ENCODE measurements around the gene PEX12.
"Not testable (repeated sequence)": the region's sequence is repeated elsewhere in the genome, so short reads cannot be mapped to it uniquely, and the experiment has no call there.

PEX12 gene

GRCh38 chr17:35578197-35578928 is at the start of gene PEX12:
Gene PEX12 (minus strand): TSS chr17:35578571. CDS start chr17:35578021, 550 bp downstream.
- DNase-seq (ENCODE audit: low read depth), result peak; percentile 78

- no peak for DNase-seq (ENCODE audit: low read depth)
These were observed 49.0 kb upstream of the PEX12 start for GRCh38 chr17:35627417-35627816.

- DNase-seq (ENCODE audit: low read depth), result no peak
These were observed 43.4 kb upstream of the PEX12 start for GRCh38 chr17:35621768-35622167.

DNA sequence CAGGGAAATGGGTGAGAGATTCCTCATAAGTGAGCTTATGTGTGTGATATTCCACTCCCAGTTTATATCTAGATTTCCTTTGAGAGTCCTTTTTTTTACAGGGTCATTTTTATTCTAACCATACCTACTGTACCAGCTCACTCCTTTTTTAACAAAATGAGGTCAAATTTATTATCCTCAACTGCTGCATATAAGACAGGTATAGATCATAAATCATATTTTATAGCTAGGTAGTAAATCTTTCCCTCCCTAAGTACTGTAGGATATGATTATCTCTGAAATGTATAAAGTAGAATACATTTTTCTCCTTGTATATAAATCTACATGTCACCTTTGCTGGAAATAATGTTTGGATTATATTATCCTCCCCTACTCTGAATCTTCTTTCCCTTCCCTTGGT is 40.3 kb upstream of the PEX12 start:
- DNase-seq (ENCODE audit: low read depth), result no peak

DNA sequence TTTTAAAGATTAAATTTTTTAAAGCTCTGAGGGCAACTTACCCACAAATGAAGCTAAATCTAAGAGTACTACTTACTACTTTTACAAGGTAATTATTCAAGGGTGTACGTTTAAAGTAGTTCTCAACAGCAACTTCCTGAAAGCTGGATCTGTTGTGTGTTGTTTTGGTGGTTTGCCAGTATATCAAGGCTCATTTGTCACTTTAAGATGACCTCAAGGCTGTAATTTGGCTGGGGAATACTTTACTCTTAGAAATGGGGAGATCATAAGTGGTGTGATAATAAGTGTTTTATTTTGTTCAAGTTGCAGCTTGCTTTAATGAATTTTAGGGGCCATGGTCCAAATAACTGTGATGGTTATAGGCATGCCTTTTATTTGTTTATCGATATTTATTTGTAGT is 39.1 kb upstream of the PEX12 start:
- no peak for DNase-seq (ENCODE audit: low read depth)

DNA sequence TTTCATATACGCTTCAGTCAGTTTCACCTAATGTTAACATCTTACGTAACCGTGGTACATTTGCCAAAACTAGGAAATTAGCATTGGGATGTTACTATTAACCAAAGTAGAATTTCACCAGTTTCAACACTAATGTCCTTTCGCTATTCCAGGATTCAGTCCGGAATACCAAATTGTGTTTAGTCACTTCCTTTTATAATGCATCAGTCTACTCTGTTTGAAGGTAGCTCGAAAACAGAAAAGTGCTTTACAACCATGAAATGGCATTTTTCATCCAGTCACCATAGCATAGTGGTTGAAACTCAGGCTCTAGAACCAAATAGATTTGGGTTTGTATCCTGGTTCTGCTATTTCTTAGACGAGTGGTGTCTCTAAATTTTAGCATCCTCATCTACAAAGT is 38.2 kb upstream of the PEX12 start:
- DNase-seq (ENCODE audit: low read depth), result no peak

GRCh38 chr17:35614810-35615209 is 36.4 kb upstream of the PEX12 start:
- DNase-seq (ENCODE audit: low read depth), result no peak

GRCh38 chr17:35612924-35613521 is 34.7 kb upstream of the PEX12 start:
- DNase-seq (ENCODE audit: low read depth), result peak; percentile 4

DNA sequence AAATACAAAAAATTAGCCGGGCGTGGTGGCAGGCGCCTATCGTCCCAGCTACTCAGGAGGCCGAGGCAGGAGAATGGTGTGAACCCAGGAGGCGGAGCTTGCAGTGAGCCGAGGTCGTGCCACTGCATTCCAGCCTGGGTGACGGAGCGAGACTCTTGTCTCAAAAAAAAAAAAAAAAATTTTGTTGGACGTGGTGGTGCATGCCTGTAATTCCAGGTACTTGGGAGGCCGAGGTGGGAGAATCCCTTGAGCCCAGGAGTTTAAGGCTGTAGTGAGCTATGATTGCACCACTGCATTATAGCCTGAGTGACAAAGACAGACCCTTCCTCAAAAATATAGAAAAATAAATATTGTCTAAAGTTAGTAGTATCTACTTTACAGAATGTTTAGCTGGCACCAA is 32.4 kb upstream of the PEX12 start:
- not testable (repeated sequence) for DNase-seq (ENCODE audit: low read depth)

DNA sequence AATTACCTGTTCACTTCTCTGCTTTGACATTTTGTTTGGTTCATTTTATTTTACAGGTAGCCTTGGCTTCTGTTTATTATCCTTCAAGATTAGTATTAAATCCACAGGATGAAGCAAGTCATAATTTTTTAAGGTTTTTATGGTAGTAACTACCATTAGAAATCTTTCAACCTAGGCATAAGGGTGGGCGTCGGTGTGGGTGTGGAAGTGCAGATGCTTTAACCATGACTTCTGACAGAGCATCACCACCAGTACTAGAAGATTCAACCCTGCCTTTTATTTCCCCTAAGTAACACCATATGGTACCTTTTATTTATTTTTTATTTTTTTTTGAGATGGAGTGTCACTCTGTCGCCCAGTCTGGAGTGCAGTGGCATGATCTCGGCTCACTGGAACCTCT is 31.5 kb upstream of the PEX12 start:
- DNase-seq (ENCODE audit: low read depth), result no peak

- no peak for DNase-seq (ENCODE audit: low read depth)
These were observed 29.0 kb upstream of the PEX12 start for GRCh38 chr17:35607239-35607847.

- no peak for DNase-seq (ENCODE audit: low read depth)
These were observed 27.3 kb upstream of the PEX12 start for GRCh38 chr17:35605678-35606077.

- no peak for DNase-seq (ENCODE audit: low read depth)
These were observed 25.3 kb upstream of the PEX12 start for GRCh38 chr17:35603674-35604073.

DNA sequence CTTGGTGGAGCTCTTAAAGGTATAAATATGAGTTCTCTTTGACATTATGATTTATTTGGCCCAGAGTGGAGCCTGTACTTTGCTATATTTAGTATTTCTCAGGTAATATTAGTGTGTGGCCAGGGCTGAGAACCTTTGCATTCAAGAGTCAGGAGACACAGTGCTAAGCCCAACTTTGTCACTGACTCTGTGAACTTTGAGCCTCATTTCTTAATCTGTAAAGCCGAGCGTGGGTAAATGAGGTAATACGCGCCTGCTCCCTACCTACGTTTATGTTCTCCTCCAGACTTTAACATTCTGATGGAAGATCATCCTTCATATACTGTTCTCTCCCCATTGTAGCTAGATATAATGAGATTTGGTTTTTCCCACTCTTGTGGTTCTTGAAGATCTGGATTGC is 19.2 kb upstream of the PEX12 start:
- DNase-seq (ENCODE audit: low read depth), result no peak

GRCh38 chr17:35596530-35597233 is 18.3 kb upstream of the PEX12 start:
- no peak for DNase-seq (ENCODE audit: low read depth)

GRCh38 chr17:35596072-35596471 is 17.7 kb upstream of the PEX12 start:
- no peak for DNase-seq (ENCODE audit: low read depth)

GRCh38 chr17:35588196-35588920 is 10.0 kb upstream of the PEX12 start:
- no peak for DNase-seq (ENCODE audit: low read depth)

DNA sequence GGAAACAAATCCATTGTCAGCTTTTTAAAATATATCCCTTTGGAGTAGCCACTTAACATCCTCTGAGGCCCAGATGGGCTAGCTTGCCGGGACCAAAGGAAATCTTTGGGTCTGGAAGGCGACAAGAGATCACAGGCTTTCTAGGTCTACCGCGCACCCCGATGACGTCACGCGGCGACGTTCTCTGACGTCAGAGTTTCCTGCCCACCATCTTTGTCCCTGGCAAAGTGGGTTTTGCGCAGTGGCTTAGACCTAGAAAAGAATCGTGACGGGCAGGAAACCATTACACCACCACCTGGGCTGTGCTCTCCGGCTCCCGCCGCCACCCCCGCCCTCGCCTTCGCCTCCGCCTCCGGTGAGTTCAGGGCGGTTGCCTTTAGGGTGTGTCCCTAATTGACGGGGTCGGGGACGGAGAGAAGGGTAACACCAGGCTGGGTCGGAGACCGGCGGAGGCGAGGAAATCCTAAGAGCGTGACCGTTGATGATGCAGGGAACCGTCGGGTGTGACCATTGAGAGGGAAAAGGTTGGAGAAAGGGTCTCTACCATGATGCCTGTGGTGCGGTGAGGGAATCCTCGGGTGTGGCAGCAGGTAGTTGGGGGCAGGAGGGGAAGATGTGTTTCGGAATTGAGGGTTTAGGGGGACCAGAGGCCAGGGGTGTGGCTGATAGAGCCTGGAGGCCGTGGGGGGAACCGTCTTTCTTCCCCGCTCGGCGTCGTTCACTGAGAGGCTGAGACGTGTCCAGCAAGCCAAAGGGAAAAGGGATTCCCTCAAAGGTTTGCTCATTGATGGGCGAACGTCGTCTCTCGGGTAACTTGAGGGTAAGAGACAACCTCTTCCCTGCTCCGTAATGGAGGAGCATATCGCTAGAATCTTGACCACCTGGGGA is 8.9 kb upstream of the PEX12 start, which contains the start of gene AP2B1:
Gene AP2B1, plus strand, starts transcription at position 249 of the 888 bp plus-strand sequence. CDS start 6,709 bp downstream, outside the sequence.
- peak; percentile 94 for DNase-seq (ENCODE audit: low read depth)

DNA sequence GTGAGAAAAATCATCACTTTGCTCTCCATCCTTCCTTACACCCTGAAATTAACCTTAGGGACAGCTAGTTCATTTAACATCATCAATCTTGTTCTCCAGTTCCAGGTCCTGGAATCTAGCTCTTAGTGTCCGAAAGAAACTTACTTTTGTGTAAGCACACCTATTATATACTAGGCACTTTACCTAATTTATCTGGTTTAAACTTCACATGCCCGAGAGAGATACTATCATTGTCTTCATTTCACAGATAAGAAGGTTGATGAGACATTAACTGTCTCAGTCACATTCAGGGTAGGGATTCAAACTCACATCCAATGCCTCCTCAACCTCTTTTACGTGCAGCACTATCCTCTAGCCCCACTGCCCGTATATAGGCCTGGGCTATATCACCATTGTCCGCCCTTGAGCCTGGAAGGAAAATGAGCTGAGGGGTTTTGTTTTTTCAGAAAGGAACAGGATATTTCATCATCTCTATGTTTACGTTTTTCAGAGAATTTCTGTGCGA is 8.2 kb upstream of the PEX12 start:
- no peak for DNase-seq (ENCODE audit: low read depth)

- DNase-seq (ENCODE audit: low read depth), result no peak
These were observed 5.7 kb upstream of the PEX12 start for GRCh38 chr17:35584061-35584460.

GRCh38 chr17:35578929-35579432 is 610 bp upstream of the PEX12 start:
- DNase-seq (ENCODE audit: low read depth), result no peak

All from stimulated activated CD8-positive, alpha-beta memory T cell treated with anti-CD3 and anti-CD28 coated beads, Interleukin-4, amount 100 ng/mL, for 24 hours (primary cell).